Activated T-cell treated with anti-CD3 and anti-CD28 coated beads for 48 hours (primary cell): ENCODE results near the gene AJM1.
A peak's percentile ranks its signal among the peaks of the same experiment; 100 is the strongest.

Experiments
- DNase-seq: peaks from one replicate; pipeline ENCODE4 v3.0.0-alpha.2; 2020; ENCODE audit warnings: low read depth

The AJM1 gene

GRCh38 chr9:136845465-136846260 lies 3.4 kb downstream of the AJM1 start:
- DNase-seq, result no peak

- no peak for DNase-seq
Measured at GRCh38 chr9:136846376-136847087, 4.3 kb downstream of the AJM1 start.

GRCh38 chr9:136847088-136847825 lies 5.0 kb downstream of the AJM1 start:
- no peak for DNase-seq

- DNase-seq, result peak; percentile 84
Measured at GRCh38 chr9:136847826-136848392, 5.6 kb downstream of the AJM1 start.

- peak; percentile 39 for DNase-seq
Measured at GRCh38 chr9:136848393-136849037, 6.2 kb downstream of the AJM1 start.

- DNase-seq, result peak; percentile 95
Measured at GRCh38 chr9:136849038-136849959, 7.0 kb downstream of the AJM1 start, which contains the start of gene PHPT1. Gene PHPT1 (plus strand): TSS chr9:136849409. CDS start chr9:136849431, 22 bp downstream.

- DNase-seq, result no peak
Measured at GRCh38 chr9:136849960-136850865, 7.9 kb downstream of the AJM1 start.

GRCh38 chr9:136850866-136851775 lies 8.8 kb downstream of the AJM1 start:
- DNase-seq, result no peak

GRCh38 chr9:136851941-136852663 lies 9.8 kb downstream of the AJM1 start, which contains the start of gene MAMDC4:
Gene MAMDC4 (plus strand): TSS chr9:136852346. CDS start chr9:136852417, 71 bp downstream.
- no peak for DNase-seq

GRCh38 chr9:136852664-136853595 lies 10.7 kb downstream of the AJM1 start:
- no peak for DNase-seq

GRCh38 chr9:136853596-136854112 lies 11.4 kb downstream of the AJM1 start:
- no peak for DNase-seq

GRCh38 chr9:136854113-136854841 lies 12.0 kb downstream of the AJM1 start:
- DNase-seq, result no peak

- DNase-seq, result no peak
Measured at GRCh38 chr9:136854842-136855460, 12.7 kb downstream of the AJM1 start.

GRCh38 chr9:136855461-136856078 lies 13.3 kb downstream of the AJM1 start:
- DNase-seq, result no peak

GRCh38 chr9:136856079-136856476 lies 13.8 kb downstream of the AJM1 start:
- no peak for DNase-seq
